Neural cell (in vitro differentiated cells): ENCODE results near the gene DEPDC5. TPM values are rescaled to one million over a fixed set of nuclear protein-coding genes. Genes with fewer than 3 reads are reported as not detected.

Experiments
- H2AFZ ChIP-seq: fragments of 200-600, 300-800 bp; sonication (generic), shearing (Covaris generic); 2 replicates; pipeline ENCODE4 v1.6.0; 2014; ENCODE audit warnings: low read depth, mild to moderate bottlenecking, antibody characterized with exemption, low read length, moderate library complexity
- H3F3A ChIP-seq: fragments of 200-600 bp; shearing (Covaris generic); 2 replicates; pipeline ENCODE4 v1.6.1; 2016; ENCODE audit warnings: mild to moderate bottlenecking, moderate library complexity, mixed read lengths, antibody characterized with exemption, low read length; ENCODE audit not compliant: insufficient read depth, poor library complexity, severe bottlenecking
- H3K27ac ChIP-seq: fragments of 200-600, 300-800 bp; sonication (generic), shearing (Covaris generic); 2 replicates; pipeline ENCODE4 v1.5.1; 2014; ENCODE audit warnings: mild to moderate bottlenecking, low read length, moderate library complexity
- H3K27me3 ChIP-seq: fragments of 300-800, 200-600 bp; sonication (generic), shearing (Covaris generic); 2 replicates; pipeline ENCODE4 v1.6.0; 2014; ENCODE audit warnings: mild to moderate bottlenecking, low read depth, low read length, moderate library complexity; ENCODE audit not compliant: insufficient read depth
- H3K36me3 ChIP-seq: fragments of 300-800, 200-600 bp; sonication (generic), shearing (Covaris generic); 2 replicates; pipeline ENCODE4 v1.5.1; 2014; ENCODE audit warnings: mild to moderate bottlenecking, antibody characterized with exemption, low read length, moderate library complexity; ENCODE audit not compliant: insufficient read depth
- H3K4me2 ChIP-seq: fragments of 300-800, 200-600 bp; sonication (generic), shearing (Covaris generic); 2 replicates; pipeline ENCODE4 v1.6.0; 2014; ENCODE audit warnings: mild to moderate bottlenecking, low read length
- H3K4me3 ChIP-seq: fragments of 300-800, 200-600 bp; sonication (generic), shearing (Covaris generic); 2 replicates; pipeline ENCODE4 v1.5.1; 2014; ENCODE audit warnings: mild to moderate bottlenecking, low read length, moderate library complexity
- H3K79me2 ChIP-seq: fragments of 200-600 bp; shearing (Covaris generic); replicated peaks from 2 replicates; pipeline ENCODE4 v1.6.0; 2014; ENCODE audit warnings: mild to moderate bottlenecking, low read length, moderate library complexity; ENCODE audit not compliant: insufficient read depth
- H3K9ac ChIP-seq: fragments of 300-800, 200-600 bp; sonication (generic), shearing (Covaris generic); 2 replicates; pipeline ENCODE4 v1.6.1; 2016; ENCODE audit warnings: mild to moderate bottlenecking, low read length, mixed read lengths
- H3K9me2 ChIP-seq: fragments of 200-600 bp; shearing (Covaris generic); 2 replicates; pipeline ENCODE4 v1.6.1; 2016; ENCODE audit warnings: mild to moderate bottlenecking, low read length, mixed read lengths; ENCODE audit not compliant: insufficient read depth
- H3K9me3 ChIP-seq: fragments of 200-600, 300-800 bp; sonication (generic), shearing (Covaris generic); 2 replicates; pipeline ENCODE4 v1.6.1; 2016; ENCODE audit warnings: mild to moderate bottlenecking, mixed run types, low read length, moderate library complexity, mixed read lengths
- H4K20me1 ChIP-seq: fragments of 200-600 bp; shearing (Covaris generic); 2 replicates; pipeline ENCODE4 v1.6.1; 2016; ENCODE audit warnings: mild to moderate bottlenecking, mixed run types; ENCODE audit not compliant: insufficient read depth
- EP300 ChIP-seq: fragments of 450-650 bp; conservative IDR thresholded peaks from 2 replicates; pipeline ENCODE4 v1.6.1; 2014; ENCODE audit warnings: antibody characterized with exemption, mild to moderate bottlenecking, moderate library complexity; ENCODE audit not compliant: poor library complexity, severe bottlenecking
- EZH2 ChIP-seq: fragments of 200-600, 300-800 bp; shearing (Covaris generic), sonication (generic); IDR thresholded peaks from 2 replicates; pipeline ENCODE4 v1.6.1; 2014; ENCODE audit warnings: antibody characterized with exemption, low read length, borderline replicate concordance, mild to moderate bottlenecking; ENCODE audit not compliant: insufficient read depth, poor library complexity, severe bottlenecking
- MXI1 ChIP-seq: fragments of 450-650 bp; conservative IDR thresholded peaks from 2 replicates; pipeline ENCODE4 v1.6.1; 2014; ENCODE audit warnings: antibody characterized with exemption, mild to moderate bottlenecking; ENCODE audit not compliant: poor library complexity, severe bottlenecking
- POLR2AphosphoS5 ChIP-seq: IDR thresholded peaks from 2 replicates; pipeline ENCODE4 v1.6.1; 2012
- RAD21 ChIP-seq: fragments of 450-650 bp; conservative IDR thresholded peaks from 2 replicates; pipeline ENCODE4 v1.6.1; 2014; ENCODE audit warnings: antibody characterized with exemption, mild to moderate bottlenecking, moderate library complexity
- SMC3 ChIP-seq: fragments of 450-650 bp; conservative IDR thresholded peaks from 2 replicates; pipeline ENCODE4 v1.6.1; 2014; ENCODE audit warnings: antibody characterized with exemption, mild to moderate bottlenecking, moderate library complexity; ENCODE audit not compliant: poor library complexity
- TAF1 ChIP-seq: IDR thresholded peaks from 2 replicates; pipeline ENCODE4 v1.6.1; 2012; ENCODE audit warnings: low read depth
- polyA plus RNA-seq: library from polyadenylated mRNA; depleted of rRNA; stranded (reverse); fragments of >200 nt; gene quantifications from 2 replicates; pipeline ENCODE4 v1.2.3, GENCODE V29; 2014
- TF ChIP-seq, protein P1 (sequence below): IDR thresholded peaks from 2 replicates; pipeline ENCODE4 v1.6.1; 2012; ENCODE audit warnings: borderline replicate concordance
- TF ChIP-seq, protein P2 (sequence below): fragments of 450-650 bp; IDR thresholded peaks from 2 replicates; pipeline ENCODE4 v1.5.1; 2014; ENCODE audit warnings: antibody characterized with exemption, mild to moderate bottlenecking, moderate library complexity; ENCODE audit not compliant: poor library complexity, severe bottlenecking

DEPDC5 gene
- polyA plus RNA-seq, 1 donor from 2014 or later: 11.3 TPM

DNA sequence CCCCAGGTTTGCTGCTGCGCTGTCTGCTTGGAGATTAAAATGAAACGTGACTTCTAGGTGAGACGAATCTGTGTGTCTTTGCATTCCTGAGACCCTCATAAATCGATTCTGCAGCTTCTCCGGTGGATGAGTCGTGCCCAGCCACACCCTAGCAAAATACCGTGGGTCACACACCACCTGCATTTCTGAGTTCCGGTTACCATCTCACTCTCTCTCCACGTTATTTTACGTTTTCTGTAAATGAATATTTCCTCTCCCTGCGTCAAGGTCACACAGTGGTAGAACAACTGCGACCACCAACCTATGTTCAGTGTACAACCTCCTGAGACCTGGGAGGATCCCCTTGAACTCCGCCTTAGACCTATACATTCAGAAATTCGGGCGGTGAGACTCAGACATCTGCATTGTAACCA lies 191.6 kb downstream of the DEPDC5 start:
- Histone ChIP-seq H3K9ac (peak overlapping the region; percentile 88), H4K20me1 (peaks cover 16% of the 10 kb centered on the region), H3K4me2 (peak overlapping the region; percentile 95), H3K9me3 (no peaks in the 10 kb centered on the region), H2AFZ (no peak overlapping the region), H3F3A (no peaks in the 10 kb centered on the region), H3K9me2 (no peaks in the 10 kb centered on the region), H3K27ac (peak overlapping the region; percentile 91), H3K27me3 (no peaks in the 10 kb centered on the region), H3K4me3 (peak overlapping the region; percentile 77), H3K79me2 (peaks cover 61% of the 10 kb centered on the region), H3K36me3 (no peaks in the 10 kb centered on the region)
- TF ChIP-seq TAF1 (no peak), MXI1 (peak; percentile 64), POLR2AphosphoS5 (no peak), SMC3 (peak; percentile 48)
- TF ChIP-seq, protein P1, sequence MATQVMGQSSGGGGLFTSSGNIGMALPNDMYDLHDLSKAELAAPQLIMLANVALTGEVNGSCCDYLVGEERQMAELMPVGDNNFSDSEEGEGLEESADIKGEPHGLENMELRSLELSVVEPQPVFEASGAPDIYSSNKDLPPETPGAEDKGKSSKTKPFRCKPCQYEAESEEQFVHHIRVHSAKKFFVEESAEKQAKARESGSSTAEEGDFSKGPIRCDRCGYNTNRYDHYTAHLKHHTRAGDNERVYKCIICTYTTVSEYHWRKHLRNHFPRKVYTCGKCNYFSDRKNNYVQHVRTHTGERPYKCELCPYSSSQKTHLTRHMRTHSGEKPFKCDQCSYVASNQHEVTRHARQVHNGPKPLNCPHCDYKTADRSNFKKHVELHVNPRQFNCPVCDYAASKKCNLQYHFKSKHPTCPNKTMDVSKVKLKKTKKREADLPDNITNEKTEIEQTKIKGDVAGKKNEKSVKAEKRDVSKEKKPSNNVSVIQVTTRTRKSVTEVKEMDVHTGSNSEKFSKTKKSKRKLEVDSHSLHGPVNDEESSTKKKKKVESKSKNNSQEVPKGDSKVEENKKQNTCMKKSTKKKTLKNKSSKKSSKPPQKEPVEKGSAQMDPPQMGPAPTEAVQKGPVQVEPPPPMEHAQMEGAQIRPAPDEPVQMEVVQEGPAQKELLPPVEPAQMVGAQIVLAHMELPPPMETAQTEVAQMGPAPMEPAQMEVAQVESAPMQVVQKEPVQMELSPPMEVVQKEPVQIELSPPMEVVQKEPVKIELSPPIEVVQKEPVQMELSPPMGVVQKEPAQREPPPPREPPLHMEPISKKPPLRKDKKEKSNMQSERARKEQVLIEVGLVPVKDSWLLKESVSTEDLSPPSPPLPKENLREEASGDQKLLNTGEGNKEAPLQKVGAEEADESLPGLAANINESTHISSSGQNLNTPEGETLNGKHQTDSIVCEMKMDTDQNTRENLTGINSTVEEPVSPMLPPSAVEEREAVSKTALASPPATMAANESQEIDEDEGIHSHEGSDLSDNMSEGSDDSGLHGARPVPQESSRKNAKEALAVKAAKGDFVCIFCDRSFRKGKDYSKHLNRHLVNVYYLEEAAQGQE: peak; percentile 14
- TF ChIP-seq, protein P2, sequence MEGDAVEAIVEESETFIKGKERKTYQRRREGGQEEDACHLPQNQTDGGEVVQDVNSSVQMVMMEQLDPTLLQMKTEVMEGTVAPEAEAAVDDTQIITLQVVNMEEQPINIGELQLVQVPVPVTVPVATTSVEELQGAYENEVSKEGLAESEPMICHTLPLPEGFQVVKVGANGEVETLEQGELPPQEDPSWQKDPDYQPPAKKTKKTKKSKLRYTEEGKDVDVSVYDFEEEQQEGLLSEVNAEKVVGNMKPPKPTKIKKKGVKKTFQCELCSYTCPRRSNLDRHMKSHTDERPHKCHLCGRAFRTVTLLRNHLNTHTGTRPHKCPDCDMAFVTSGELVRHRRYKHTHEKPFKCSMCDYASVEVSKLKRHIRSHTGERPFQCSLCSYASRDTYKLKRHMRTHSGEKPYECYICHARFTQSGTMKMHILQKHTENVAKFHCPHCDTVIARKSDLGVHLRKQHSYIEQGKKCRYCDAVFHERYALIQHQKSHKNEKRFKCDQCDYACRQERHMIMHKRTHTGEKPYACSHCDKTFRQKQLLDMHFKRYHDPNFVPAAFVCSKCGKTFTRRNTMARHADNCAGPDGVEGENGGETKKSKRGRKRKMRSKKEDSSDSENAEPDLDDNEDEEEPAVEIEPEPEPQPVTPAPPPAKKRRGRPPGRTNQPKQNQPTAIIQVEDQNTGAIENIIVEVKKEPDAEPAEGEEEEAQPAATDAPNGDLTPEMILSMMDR: no peak

DNA sequence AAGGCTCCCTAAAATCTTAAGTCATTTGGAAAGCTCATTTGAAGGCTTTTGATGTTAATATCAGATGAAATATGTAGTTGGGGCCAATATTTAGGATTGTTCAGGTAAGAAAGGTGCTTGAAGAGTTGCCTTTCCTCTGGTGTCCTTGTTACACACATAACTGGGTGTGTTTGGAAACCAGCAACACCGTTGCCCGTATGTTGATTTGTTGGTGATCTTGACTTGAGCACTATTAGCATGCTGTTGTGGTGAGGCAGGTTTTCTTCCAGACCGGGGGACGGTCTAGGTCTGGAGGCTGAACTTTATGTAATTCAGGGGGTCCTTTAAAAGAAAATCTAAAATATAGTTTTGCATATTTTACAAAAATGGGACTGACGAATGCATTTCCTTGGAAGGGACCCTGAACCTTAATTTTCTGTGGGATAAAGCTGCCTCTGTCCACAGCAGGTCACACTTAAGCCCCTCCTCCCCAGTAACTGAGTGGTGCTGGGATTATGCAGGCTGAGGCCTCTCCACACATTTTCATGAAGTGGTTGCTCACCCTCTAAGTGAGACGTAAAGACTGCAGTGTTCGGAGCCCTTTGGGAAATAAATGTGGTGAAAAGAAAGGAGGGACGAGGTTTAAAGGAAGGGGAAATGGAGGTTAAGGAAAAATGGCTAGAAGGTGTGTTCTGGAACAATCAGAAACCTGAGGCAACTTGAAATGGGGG lies 192.3 kb downstream of the DEPDC5 start:
- H3K27me3 ChIP-seq: no peaks in the 10 kb centered on the region
- peak overlapping the region; percentile 77 for H3K4me3 ChIP-seq
- H3K9ac ChIP-seq: peak overlapping the region; percentile 88
- H4K20me1 ChIP-seq: peaks cover 18% of the 10 kb centered on the region
- no peak overlapping the region for H2AFZ ChIP-seq
- H3K9me3 ChIP-seq: no peaks in the 10 kb centered on the region
- TF ChIP-seq SMC3 (peak; percentile 17), MXI1 (no peak)
- peak overlapping the region; percentile 95 for H3K4me2 ChIP-seq
- peaks cover 68% of the 10 kb centered on the region for H3K79me2 ChIP-seq
- H3K9me2 ChIP-seq: no peaks in the 10 kb centered on the region
- peak overlapping the region; percentile 91 for H3K27ac ChIP-seq
- H3K36me3 ChIP-seq: no peaks in the 10 kb centered on the region
- no peaks in the 10 kb centered on the region for H3F3A ChIP-seq

DNA sequence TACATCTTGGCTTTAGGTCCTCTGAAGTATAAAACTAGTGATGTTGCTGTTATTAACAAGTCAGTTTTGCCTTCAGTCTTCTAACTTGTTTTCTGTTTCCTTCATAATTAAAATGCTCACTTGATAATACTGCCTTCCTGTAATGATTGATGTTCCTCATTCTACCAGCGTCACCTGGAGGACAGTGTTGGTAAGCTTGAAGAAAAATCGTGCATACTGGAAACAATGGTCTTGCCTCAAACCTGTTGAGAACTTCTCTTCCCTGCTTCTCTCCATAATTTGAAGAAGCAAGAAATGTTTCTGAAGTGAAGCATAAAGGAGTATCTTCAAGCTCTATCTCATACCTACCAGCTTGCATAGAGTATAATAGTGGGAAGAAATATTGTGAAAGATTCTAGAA lies 193.5 kb downstream of the DEPDC5 start:
- Histone ChIP-seq H2AFZ (no peak overlapping the region), H3K79me2 (peaks cover 80% of the 10 kb centered on the region), H3K27ac (peak overlapping the region; percentile 91), H3K9me3 (no peaks in the 10 kb centered on the region), H3K4me2 (peak overlapping the region; percentile 95), H3K4me3 (peak overlapping the region; percentile 77), H3K9ac (peak overlapping the region; percentile 88), H3K9me2 (no peaks in the 10 kb centered on the region), H4K20me1 (peaks cover 26% of the 10 kb centered on the region), H3F3A (no peaks in the 10 kb centered on the region), H3K27me3 (no peaks in the 10 kb centered on the region), H3K36me3 (no peaks in the 10 kb centered on the region)
- TF ChIP-seq EP300: no peak
- peak; percentile 44 for TF ChIP-seq MXI1
- peak; percentile 78 for TF ChIP-seq SMC3
- TF ChIP-seq TAF1: no peak
- TF ChIP-seq EZH2: no peak
- TF ChIP-seq POLR2AphosphoS5: no peak
- TF ChIP-seq, protein P1: no peak
- TF ChIP-seq RAD21: peak; percentile 76
- TF ChIP-seq, protein P2: peak; percentile 72
